Stimulated activated CD4-positive, alpha-beta T cell treated with anti-CD3 and anti-CD28 coated beads, Interleukin-4, amount 100 ng/mL, for 48 hours (primary cell): Measurements from ENCODE around the gene PHKG2.

Experiments
- DNase-seq, 2 donors: peaks; one replicate each; pipeline ENCODE4 v3.0.0-alpha.2; 2020; ENCODE audit warnings: low read depth in 2 of 2

PHKG2 gene

DNA sequence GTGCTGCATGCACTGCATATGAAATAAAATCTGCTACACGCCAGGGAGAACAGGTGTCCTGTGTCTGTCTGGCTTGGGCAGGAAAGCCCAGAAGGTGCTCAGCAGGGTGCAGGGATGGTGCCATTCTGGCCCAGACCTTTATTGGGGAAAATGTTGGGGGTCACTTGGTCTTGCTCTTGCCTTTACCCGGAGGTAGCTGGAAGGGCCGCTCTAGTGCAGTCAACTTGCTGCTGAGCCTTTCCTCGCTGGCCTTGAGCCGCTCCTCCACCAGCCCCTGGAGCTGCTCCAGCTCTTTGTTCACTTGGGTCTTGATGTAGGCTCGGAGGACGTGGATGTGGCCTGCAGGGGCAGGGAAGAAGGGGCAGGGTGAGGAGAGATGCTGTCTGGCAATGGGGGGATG, 9.1 kb downstream of the PHKG2 start:
- no peak for DNase-seq

DNA sequence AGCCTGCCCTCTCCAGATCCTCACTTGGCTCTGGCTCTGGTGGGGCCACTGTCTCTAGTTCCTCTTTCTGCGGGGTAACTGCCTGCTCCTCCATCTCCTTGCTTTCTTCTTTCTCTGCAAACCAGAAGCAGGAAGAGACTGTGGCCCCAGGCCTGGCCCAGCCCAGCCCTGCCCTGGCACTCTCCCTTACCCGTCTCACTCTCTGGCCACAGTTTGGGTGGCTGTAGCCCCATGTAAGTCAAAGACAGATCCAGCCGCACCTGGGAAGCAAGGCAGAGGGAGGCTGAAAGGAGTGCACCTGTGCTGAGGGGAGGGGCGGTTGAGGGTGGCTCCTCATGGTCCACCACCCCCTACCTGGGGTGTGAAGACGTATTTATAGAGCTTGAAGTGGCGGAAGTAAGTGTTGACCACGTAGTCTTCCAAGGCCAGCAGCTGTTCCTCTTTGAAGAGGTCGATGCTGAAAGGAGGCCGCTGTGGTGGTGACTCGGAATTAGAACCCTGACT, 10.8 kb downstream of the PHKG2 start:
- no peak for DNase-seq

DNA sequence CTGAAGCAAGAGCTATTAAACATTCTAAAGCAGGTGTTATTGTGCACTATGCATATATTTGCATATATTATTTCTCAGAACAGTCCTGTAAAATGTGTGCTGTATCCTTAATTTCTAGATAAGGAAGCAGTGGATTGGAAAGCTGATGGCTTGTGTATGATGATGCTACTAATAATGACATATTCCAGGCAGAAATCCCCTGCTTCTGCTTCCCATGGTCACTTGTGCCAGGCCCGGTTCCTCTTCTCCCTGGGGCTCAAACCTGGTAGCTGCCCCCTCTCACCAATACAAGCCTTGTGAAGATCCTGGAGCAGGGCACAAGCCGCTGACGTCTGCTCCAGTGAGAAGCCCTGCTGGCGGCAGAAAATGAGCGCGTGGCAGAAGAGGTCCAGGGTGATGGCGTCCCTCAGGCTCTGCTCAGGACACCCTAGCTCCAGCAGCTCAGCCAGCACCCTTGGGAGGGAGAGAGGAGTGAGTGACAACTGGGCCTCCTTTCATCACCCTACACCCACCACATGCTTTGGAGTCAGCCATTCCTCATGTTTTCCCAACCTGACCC, 11.9 kb downstream of the PHKG2 start:
- DNase-seq = no peak

DNA sequence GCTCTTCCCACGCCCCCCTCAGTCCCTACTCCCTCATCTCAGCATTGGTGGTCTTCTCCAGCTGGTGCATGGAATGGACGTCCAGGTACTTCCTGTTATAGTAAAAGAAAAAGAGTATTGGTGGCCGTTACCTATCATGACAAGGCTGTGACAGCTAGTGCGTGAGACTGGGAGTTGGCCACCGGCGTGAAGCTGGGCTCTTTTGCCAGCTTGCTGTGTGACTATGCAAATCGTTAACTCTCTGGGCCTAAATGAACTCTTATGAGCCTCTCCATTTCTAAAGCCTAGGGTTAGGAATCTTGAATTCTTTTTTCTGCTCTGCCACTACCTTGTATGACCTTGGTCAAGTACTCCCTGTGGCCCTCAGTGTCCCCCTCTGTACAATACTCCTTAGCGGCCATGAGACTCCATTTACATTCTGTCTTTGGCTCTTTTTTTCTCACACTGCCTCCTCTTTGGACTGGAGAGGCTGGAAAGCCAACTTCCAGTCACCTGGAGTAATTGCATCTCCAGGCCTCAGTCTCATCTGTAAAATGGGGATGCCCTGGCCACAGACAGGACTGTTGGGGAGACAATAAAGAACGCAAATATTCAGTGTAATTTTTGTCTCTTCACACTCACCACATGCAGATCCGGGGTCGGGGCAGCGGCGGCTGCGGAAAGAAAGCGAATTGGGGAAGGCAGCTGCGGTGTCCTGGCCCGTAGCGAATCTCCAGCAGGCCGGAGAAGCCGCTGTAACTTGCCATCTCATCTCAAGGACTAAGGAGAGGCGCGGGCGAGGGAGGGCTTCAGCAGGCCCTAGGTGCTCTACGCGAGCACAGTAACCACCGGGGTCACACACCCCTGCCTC, 12.6 kb downstream of the PHKG2 start:
- no peak for DNase-seq

DNA sequence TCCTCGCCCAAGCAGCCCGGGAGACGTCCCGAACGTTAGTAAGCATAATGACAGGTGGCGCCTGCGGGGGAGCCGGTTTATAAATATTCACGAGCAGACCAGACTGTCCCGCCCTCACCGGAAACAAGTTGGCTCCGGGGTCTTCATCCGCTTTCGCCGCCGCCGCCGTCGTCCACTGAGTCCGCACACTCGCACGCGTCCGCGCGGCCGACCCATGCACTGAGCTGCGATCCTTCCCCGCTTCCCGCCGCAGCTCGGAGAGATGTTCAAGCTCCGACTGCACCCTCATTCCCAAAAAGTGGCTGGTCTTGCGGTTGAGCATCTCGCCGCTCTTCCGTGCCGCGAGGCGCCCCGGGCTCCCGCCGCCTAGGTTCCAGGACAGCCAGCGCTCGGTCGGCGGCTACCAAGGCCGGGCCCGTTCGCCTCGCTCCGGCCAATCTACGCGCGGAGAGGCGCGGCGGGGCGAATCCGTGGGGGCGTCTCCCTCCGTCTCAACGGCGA, 13.3 kb downstream of the PHKG2 start:
- DNase-seq = peak in 1 of 2 donors; percentile 27

DNA sequence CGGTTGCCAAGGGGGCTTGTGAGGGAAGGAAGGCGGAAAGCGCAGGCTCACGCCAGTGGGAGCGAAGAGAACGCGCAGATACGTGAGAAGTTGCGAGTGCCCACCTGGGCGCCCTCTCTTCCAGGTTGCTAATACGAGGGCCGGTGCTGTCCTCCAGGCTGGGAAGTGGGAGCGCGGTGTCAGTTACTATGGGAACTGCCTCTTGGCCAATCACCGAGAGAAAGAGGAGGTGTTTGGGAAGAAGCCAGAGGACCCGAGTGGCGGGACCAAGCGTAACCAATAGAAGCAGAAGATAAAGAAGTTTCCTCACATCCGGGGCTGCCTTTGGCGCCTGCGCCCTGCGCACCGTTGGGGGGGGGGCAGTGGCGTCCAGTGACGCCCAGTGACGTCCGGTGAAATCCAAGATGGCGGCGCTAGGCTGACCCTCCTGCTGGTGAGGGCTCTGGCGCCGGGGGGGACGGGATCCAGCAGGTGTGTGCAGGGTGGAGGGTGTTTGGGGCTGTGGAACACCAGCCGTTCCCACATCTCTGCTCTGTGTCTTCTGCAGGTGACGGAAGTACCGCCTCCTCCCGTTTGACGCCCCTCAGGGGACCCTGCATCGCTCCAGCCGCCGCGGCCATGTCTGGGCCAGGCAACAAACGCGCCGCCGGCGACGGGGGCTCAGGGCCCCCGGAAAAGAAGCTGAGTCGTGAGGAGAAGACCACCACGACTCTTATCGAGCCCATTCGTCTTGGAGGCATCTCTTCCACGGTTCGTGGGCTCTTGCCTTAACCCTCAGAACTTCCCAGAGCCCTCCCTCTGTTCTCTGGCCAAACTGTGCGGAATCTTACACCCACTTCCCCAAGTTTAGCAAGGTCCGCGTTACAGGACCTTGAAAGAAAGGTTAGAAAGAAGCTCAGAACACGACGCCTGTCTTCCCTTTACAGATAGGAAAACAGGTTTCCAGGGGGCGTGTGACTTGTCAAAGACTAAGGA, 14.0 kb downstream of the PHKG2 start, which contains the start of the genes CFAP119 and RNF40:
CFAP119 (minus strand) TSS at position 135 of the 975 bp plus-strand sequence. CDS start 314 bp downstream, outside the sequence.
RNF40 (plus strand) TSS at position 395 of the 975 bp plus-strand sequence; CDS start at position 619, 224 bp downstream.
- DNase-seq = peak; percentile 80 to 87

DNA sequence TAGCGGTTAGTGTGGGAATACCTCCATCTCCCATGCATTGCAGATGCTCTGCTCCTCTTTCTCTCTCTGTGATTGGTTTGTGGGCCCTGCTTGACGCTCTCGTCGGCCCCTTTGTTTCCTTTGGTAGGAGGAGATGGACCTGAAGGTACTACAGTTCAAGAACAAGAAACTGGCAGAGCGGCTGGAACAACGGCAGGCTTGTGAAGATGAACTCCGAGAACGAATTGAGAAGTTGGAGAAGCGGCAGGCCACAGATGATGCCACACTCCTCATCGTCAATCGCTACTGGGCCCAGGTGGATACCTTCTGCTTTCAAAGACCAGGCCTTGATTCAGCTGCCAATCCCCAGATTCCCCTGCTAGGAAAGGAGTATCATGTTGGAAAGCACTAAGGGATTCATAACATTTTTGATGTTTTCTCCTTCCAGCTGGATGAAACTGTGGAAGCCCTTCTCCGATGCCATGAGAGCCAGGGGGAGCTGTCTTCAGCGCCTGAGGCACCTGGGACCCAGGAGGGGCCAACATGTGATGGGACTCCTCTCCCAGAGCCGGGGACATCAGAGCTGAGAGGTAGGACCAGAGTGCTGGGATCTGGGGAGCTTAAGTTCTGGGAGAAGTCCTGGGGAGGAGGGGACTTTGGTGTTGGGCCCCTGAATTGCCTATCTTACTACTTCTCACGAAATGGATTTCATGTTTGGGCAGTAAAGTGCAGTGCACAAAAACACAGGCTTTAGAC, 14.9 kb downstream of the PHKG2 start:
- no peak for DNase-seq

DNA sequence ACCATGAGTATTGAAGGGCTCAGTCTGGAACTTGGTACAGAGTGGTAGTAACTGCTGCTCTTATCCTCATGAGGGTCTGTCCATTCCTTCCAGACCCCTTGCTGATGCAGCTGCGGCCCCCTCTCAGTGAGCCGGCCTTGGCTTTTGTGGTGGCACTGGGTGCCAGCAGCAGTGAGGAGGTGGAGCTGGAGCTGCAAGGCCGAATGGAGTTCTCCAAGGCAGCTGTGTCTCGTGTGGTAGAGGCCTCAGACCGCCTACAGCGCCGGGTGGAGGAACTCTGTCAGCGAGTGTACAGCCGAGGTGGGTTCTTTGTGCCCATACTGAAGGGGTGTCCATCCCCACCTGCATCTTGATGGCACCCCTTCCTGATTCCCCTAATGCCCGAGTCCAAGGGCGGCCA, 15.9 kb downstream of the PHKG2 start:
- no peak for DNase-seq

DNA sequence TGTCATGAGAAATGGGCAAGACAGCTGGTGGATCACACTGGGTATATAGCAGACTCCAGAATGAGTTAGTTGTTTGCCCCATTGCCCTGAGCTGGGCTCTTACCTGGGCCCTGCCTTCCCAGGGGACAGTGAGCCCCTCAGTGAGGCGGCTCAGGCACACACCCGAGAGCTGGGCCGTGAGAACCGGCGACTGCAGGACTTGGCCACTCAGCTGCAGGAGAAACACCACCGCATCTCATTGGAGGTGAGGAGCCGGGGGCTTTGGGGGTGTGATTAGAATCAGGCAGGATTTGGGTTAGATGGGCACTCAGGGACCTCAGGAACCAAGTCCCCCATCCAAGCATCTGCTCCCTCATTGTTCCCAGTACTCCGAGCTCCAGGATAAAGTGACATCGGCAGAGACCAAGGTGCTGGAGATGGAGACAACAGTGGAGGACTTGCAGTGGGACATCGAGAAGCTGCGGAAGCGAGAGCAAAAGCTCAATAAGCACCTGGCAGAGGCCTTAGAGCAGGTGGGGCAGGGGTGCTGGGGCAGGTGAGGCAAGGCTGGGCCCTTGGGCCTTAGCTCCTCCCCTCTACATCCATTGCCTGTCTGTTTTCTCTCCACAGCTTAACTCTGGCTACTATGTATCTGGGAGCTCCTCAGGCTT, 16.7 kb downstream of the PHKG2 start:
- no peak for DNase-seq

DNA sequence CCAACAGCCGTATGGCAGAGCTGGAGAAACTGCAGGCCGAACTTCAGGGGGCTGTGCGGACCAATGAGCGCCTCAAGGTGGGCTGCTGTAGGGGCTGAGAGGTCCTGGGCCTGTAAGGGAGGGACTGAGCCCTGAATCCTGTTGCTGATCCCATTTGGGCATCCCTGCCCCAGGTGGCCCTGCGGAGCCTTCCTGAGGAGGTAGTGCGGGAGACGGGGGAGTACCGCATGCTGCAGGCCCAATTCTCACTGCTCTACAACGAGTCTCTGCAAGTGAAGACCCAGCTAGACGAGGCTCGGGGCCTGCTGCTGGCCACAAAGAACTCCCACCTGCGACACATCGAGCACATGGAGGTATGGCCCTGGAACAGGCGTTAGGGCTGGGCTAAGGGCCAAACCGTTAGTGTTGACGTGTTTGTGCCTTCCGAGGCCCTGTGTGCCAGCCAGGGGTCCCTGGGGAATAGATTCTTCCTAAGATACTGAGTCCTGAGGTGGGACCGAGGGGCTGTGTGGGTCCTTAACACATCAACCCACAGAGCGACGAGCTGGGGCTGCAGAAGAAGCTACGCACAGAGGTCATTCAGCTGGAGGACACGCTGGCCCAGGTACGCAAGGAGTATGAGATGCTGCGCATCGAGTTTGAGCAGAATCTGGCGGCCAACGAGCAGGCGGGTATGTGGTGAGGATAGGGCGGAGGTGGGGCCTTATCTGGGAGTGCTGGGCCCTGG, 18.1 kb downstream of the PHKG2 start:
- no peak for DNase-seq

DNA sequence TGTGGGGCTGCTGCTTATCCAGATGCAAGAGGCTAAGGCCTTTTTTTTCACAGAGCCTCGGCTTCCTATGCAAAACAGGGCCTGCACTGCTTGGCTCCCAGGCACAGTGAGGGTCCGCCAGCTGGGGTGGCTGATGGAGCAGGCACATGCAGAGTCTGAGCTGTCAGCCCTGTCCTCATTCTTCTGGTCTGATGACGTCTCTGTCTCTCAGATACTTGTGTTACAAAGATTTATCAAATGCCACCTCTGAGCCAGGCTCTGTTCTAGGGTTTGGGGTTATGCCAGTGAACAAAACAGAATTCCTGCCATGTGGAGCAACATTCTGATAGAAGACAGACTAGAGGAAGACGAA, 18.7 kb downstream of the PHKG2 start:
- no peak for DNase-seq

DNA sequence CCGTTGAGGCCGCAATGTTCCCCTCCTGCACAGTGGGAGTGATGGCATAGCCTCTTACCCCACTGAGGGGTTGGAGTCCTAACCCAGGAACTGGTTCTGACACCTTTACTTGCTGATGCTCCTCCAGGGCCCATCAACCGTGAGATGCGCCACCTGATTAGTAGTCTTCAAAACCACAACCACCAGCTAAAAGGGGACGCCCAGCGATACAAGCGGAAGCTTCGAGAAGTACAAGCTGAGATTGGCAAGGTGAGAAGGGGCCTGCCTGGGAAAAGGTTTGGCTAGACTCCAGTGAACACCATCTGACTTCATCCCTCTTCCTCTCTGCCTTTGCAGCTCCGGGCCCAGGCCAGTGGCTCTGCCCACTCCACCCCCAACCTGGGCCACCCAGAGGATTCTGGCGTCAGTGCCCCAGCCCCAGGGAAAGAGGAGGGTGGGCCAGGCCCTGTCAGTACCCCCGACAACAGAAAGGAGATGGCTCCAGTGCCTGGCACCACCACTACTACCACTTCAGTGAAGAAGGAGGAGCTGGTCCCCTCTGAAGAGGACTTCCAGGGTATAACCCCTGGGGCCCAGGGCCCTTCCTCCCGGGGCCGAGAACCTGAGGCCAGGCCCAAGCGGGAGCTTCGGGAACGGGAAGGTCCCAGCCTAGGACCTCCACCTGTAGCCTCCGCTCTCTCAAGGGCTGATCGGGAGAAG, 19.7 kb downstream of the PHKG2 start:
- no peak for DNase-seq

DNA sequence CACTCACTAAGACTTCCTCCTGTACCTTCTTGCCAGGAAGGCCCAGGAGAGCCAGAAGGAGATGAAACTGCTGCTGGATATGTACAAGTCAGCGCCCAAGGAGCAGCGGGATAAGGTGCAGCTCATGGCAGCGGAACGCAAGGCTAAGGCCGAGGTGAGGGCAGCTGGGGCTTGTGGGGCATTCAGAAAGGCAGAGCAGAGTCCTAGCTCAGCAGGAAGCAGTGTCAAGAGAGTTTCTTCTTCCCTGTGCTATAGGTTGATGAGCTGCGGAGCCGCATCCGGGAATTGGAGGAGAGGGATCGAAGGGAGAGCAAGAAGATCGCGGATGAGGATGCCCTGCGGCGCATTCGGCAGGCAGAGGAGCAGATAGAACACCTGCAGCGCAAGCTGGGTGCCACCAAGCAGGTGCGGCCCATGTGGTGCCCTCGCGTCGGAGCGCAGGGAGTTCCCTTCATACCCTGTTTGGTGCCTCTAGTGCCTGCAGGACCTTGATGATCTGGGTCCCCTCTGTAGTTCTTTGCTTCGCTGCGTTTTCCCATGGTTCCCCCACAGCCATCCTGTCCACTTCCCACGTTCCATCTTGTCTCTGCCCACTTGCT, 20.5 kb downstream of the PHKG2 start:
- DNase-seq = no peak

DNA sequence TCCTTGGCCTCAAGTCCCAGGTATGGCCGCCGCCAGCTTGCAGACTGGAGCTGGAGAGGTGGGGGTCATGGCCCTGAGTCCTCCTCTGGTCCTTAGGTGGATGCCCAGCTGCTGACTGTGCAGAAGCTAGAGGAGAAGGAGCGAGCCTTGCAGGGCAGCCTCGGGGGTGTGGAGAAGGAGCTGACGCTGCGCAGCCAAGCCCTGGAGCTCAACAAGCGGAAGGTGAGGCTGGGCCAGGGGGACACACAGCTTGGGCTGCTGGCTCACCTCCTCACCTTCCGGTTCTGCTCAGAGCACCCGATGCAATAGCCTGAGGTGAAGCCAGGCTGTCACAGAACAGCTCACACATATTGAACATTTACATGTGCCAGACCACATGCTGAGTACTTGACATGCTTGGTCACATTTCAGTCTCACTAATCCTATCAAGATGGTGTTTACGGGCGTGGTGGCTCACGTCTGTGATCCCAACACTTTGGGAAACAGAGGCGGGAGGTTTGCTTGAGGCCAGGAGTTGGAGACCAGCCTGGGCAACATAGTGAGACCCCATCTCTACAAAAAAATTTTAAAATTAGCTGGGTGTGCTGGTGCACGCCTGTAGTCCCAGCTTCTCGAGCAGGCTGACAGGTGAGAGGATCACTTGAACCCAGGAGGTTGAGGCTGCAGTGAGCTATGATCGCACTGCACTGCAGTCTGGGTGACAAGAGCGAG, 21.3 kb downstream of the PHKG2 start:
- DNase-seq = no peak

DNA sequence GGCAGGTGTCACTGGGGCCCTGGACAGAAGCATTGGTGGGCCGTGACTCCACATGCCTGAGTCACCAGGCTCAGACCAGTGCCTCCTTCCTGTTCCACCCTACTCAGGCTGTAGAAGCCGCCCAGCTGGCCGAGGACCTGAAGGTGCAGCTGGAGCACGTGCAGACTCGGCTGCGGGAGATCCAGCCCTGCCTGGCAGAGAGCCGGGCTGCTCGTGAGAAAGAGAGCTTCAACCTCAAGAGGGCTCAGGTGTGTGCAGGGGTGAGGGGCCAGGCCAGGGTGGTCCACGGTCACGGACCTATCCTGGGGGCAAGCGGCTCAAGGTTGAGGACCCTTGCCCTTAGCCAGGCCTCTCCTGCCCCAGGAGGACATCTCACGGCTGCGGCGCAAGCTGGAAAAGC, 23.5 kb downstream of the PHKG2 start:
- no peak for DNase-seq

DNA sequence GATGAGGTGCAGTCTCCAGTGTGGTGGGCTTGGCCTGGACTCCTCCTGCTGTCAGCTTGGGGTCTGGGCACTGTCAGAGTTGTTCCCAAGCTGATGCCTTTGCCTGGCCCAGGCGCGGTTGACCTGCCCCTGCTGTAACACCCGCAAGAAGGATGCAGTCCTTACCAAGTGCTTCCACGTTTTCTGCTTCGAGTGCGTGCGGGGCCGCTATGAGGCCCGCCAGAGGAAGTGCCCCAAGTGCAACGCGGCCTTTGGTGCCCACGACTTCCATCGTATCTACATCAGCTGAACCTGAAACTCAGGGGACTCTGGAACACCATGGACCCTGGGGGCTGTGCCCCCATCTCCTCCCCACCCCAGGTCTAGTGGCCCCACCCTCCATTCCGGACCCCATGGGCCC, 25.6 kb downstream of the PHKG2 start:
- no peak for DNase-seq

DNA sequence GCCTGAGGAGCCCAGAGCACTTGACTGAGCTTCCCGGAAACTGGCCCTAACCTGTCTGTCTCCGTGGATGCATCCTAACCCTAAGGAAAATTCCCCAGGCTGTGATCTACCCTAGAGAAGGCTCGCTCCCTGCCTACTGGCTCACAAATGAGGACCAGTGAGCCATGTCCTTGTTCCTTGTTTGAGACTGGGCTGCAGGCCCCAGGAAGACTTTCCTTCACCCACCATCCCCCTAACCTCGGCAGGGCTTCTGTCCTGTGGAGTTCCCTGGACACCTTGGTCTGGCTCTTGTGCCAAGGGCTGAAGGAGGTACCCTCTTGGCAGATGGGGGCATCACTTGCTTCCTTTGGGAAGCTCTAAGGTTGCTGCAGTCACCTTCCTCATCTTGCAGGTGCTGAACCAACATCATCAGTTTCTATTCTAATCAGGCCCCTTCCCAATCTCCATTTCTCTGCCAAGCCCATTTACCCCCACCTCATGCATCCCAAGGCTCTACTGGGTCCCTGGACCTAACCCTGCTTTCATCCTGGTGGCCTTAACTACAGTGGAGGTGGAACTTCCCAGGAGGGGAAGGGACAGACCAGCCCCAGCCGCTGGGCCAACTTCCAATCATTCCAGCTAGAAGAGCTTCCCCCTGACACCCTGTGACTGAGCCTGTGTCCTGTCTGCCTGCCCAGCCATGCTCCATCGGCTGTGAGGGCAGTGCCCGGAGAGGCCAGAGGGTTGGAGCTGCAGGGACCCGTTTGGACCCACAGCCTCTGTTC, 26.3 kb downstream of the PHKG2 start:
- DNase-seq = no peak

DNA sequence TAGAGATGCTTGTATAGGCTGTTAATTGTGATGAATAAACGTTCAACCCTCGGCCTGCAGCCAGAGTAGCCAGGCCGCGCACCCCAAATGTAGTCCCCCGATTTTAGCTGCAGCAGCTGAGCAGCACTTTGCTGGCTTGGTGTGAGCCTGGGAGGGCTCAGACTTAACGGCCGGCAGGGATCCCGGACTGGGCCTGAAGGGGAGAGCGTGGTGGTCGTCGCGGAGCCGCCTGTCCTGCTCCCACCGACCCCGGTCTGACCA, 26.8 kb downstream of the PHKG2 start:
- DNase-seq = no peak
